Tibial artery (tissue), 4 donors: ENCODE results near the gene UBE3B.

Source experiments
- DNase-seq, 2 donors: peaks; one replicate each; pipeline ENCODE4 v3.0.0-alpha.2; 2019
- H3K27ac ChIP-seq, 2 donors: fragments of 200-600 bp; sonication (generic) in 1 of 2; 1 replicate in 1 of 2; 2 replicates in 1 of 2; pipeline ENCODE4 v1.5.1; 2018 to 2019; ENCODE audit warnings: mild to moderate bottlenecking in 1 of 2
- H3K27me3 ChIP-seq, 2 donors: fragments of 200-600 bp; sonication (generic) in 1 of 2; one replicate each; pipeline versions ENCODE4 v1.5.1 to v1.6.0; 2016 to 2019
- H3K36me3 ChIP-seq, 3 donors: fragments of 200-600 bp; sonication (generic) in 2 of 3; one replicate each; pipeline ENCODE4 v1.5.1; 2016 to 2019; ENCODE audit warnings: mild to moderate bottlenecking in 2 of 3
- H3K4me1 ChIP-seq, 4 donors: fragments of 200-600 bp; sonication (generic) in 2 of 4; 1 replicate in 3 of 4; 2 replicates in 1 of 4; pipeline ENCODE4 v1.5.1; 2016 to 2019
- H3K4me3 ChIP-seq, 2 donors: fragments of 200-600 bp; sonication (generic) in 1 of 2; 1 replicate in 1 of 2; 2 replicates in 1 of 2; pipeline ENCODE4 v1.5.1; 2018 to 2019; ENCODE audit warnings: mild to moderate bottlenecking in 2 of 2
- H3K9me3 ChIP-seq, 3 donors: fragments of 200-600 bp; sonication (generic) in 1 of 3; one replicate each; pipeline ENCODE4 v1.5.1; 2016 to 2019
- CTCF ChIP-seq, 2 experiments: fragments of 200-600 bp in 1 of 2; fragments of 450-650 bp in 1 of 2; IDR thresholded peaks; one replicate each; pipeline ENCODE4 v1.5.1; 2017 to 2019; ENCODE audit warnings: antibody characterized with exemption in 2 of 2, mild to moderate bottlenecking in 1 of 2, moderate library complexity in 1 of 2
- intact Hi-C: fragments of 100-400 bp; cut with DNase I; formaldehyde crosslinking; loops from one replicate; pipeline ENCODE4 v1.15.0; 2023; ENCODE audit warnings: low total_unique reads

The UBE3B gene

DNA sequence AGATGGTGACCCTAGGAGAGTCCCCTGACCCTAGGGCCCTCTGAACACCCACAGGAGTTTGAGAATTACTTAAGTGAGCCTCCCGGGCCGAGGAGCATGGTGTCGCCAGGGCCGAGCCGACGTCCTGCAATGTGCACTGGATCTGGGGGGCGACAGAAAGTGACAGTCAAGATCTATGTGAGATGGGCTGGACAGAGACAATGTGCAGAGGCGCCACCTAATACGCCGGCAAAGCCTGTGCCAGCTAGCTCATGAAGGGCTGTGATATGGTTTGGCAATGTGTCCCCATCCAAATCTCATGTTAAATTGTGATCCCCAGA, 84.2 kb downstream of the UBE3B start:
- H3K4me3 ChIP-seq: no peak overlapping the region
- no peak for TF ChIP-seq CTCF (IDR thresholded peaks at IDR 0.05)
- no peak for DNase-seq
- no peaks in the 10 kb centered on the region for H3K27me3 ChIP-seq
- H3K4me1 ChIP-seq: no peaks in the 10 kb centered on the region
- H3K9me3 ChIP-seq: no peaks in the 10 kb centered on the region
- intact Hi-C loops: no loop called here
- H3K27ac ChIP-seq: no peak overlapping the region
- H3K36me3 ChIP-seq: peaks cover 11 to 100% (median 56%) of the 10 kb centered on the region in 3 donors

- Histone ChIP-seq H3K36me3 (peaks cover 19 to 100% (median 66%) of the 10 kb centered on the region in 3 donors), H3K4me1 (no peaks in the 10 kb centered on the region), H3K9me3 (no peaks in the 10 kb centered on the region), H3K27ac (no peak overlapping the region), H3K27me3 (no peaks in the 10 kb centered on the region), H3K4me3 (no peak overlapping the region)
- DNase-seq: no peak
- no peak for TF ChIP-seq CTCF (IDR thresholded peaks at IDR 0.05)
- intact Hi-C loops: no loop called here
Measured at GRCh38 chr12:109562871-109563270, 85.4 kb downstream of the UBE3B start.

DNA sequence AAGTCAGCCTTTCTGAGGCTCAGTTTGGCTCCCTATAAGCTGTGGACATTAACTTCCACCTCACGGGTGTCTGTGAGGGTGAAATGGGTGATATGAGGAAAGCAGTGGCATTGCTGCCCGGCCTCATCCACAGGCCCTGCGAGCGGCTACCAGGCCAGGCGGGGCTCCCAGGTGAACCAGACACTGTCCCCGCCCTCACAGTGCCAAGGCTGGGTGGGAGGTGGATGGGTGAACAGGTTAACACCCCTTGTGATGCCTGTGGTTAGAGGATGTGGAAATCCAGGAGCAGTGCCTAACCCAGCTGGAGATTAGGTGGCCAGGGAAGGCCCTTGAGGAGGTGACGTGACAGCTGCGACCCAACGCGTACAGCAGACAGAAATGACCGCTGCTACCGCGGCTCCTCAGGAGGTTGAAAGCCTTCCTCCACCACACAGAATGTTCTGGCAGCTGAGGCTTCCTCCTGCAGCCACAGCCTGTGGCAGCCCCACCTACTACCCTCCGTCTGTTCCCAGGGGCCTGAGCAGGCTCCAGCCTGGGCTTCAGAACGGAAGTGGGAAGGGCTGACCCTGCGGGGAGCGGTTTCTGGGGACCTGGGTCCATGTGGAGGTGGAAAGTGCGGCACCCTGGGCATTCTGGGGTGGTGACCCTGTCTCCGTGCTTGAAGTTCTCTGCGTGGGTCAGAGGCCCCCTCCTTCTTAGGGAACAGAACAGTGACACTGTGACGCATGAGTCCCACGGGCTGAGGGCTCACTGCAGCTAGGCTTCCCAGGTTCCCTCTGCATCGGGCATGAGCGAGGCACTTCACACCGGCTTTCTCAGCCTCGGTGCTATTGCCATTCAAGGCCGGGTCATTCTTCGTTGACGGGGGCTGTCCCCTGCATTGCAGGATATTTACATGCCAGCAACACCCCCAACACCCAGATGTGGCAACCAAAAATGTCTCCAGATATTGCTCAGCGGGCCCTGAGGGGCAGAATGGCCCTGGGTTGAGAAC, 86.2 kb downstream of the UBE3B start:
- no peaks in the 10 kb centered on the region for H3K27me3 ChIP-seq
- no peaks in the 10 kb centered on the region for H3K4me1 ChIP-seq
- H3K4me3 ChIP-seq: no peak overlapping the region
- no peak for TF ChIP-seq CTCF (IDR thresholded peaks at IDR 0.05)
- H3K9me3 ChIP-seq: no peaks in the 10 kb centered on the region
- H3K36me3 ChIP-seq: peaks cover 22 to 100% (median 73%) of the 10 kb centered on the region in 3 donors
- intact Hi-C loops: no loop called here
- H3K27ac ChIP-seq: no peak overlapping the region
- no peak for DNase-seq

DNA sequence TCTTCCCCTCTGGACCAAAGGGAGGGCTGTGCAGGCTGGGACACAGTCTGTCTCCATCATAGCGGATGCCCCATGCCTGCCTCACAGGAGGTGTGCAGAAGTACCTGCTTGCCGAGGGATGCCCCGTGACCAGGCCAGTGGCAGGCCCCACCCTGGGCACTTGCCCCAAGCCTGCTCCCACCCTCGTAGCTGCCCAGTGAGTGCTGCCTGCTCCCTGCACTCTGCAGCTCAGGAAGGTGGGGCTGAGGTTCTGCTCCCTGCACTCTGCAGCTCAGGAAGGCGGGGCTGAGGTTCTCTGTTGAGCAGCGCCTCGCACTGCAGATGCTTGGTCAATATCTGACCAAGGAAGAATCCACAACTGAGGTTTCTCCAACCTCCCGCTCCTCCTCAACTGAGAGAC, 89.0 kb downstream of the UBE3B start:
- intact Hi-C loops: no loop called here
- peaks cover 20 to 100% (median 73%) of the 10 kb centered on the region in 3 donors for H3K36me3 ChIP-seq
- TF ChIP-seq CTCF (IDR thresholded peaks at IDR 0.05): no peak
- H3K4me1 ChIP-seq: no peaks in the 10 kb centered on the region
- H3K4me3 ChIP-seq: no peak overlapping the region
- H3K9me3 ChIP-seq: no peaks in the 10 kb centered on the region
- DNase-seq: no peak
- no peaks in the 10 kb centered on the region for H3K27me3 ChIP-seq
- H3K27ac ChIP-seq: no peak overlapping the region

- Histone ChIP-seq H3K36me3 (peaks cover 11 to 93% (median 64%) of the 10 kb centered on the region in 3 donors), H3K9me3 (no peaks in the 10 kb centered on the region), H3K4me1 (peaks cover 0 to 2% (median 0%) of the 10 kb centered on the region in 4 donors), H3K27me3 (no peaks in the 10 kb centered on the region), H3K4me3 (no peak overlapping the region), H3K27ac (no peak overlapping the region)
- intact Hi-C loops: no loop called here
- no peak for TF ChIP-seq CTCF (IDR thresholded peaks at IDR 0.05)
- no peak for DNase-seq
Measured at GRCh38 chr12:109567296-109567695, 89.9 kb downstream of the UBE3B start.
